H1 (cell line): ENCODE results near the gene EGR4. TPM values are rescaled to one million over a fixed set of nuclear protein-coding genes. Genes with fewer than 3 reads are reported as not detected.
A peak's percentile ranks its signal among the peaks of the same experiment; 100 is the strongest.

Experiments used
- BACH1 ChIP-seq: IDR thresholded peaks from 2 replicates; pipeline ENCODE4 v1.6.1; 2012; ENCODE audit warnings: low read length, improper control_type of control experiment
- CBX8 ChIP-seq: fragments of 300-800, 300-1000 bp; sonication (generic); IDR thresholded peaks from 2 replicates; pipeline ENCODE4 v1.7.1; 2016; ENCODE audit warnings: low read depth, low read length, borderline replicate concordance
- FOSL1 ChIP-seq: IDR thresholded peaks from 2 replicates; pipeline ENCODE4 v1.6.1; 2011; ENCODE audit warnings: mild to moderate bottlenecking, low read depth, low read length, moderate library complexity; ENCODE audit not compliant: insufficient read depth
- GTF2F1 ChIP-seq: IDR thresholded peaks from 2 replicates; pipeline ENCODE4 v1.6.1; 2012; ENCODE audit warnings: low read depth, low read length, improper control_type of control experiment, borderline replicate concordance
- PHF8 ChIP-seq: fragments of 200-600 bp; sonication (generic); conservative IDR thresholded peaks from 2 replicates; pipeline ENCODE4 v1.7.1; 2012; ENCODE audit warnings: low read depth, mild to moderate bottlenecking, inconsistent platforms, low read length, moderate library complexity
- POLR2A ChIP-seq, 2 experiments: IDR thresholded peaks; 1 replicate in 1 of 2; 2 replicates in 1 of 2; pipeline ENCODE4 v1.6.1; 2011; ENCODE audit warnings: low read depth in 2 of 2, low read length in 2 of 2, mild to moderate bottlenecking in 2 of 2; ENCODE audit errors: control extremely low read depth in 1 of 2
- RBBP5 ChIP-seq: IDR thresholded peaks from 2 replicates; pipeline ENCODE4 v1.7.1; 2012; ENCODE audit warnings: low read depth, mild to moderate bottlenecking, inconsistent platforms, low read length, moderate library complexity, borderline replicate concordance
- SIN3A ChIP-seq, 2 experiments: IDR thresholded peaks in 1 of 2; conservative IDR thresholded peaks in 1 of 2; 2 replicates each; pipeline ENCODE4 v1.6.1; 2011 to 2012; ENCODE audit warnings: low read length in 2 of 2, improper control_type of control experiment in 1 of 2, low read depth in 1 of 2, mild to moderate bottlenecking in 1 of 2
- SRF ChIP-seq: IDR thresholded peaks from 2 replicates; pipeline ENCODE4 v1.6.1; 2011; ENCODE audit warnings: mild to moderate bottlenecking, low read depth, low read length, moderate library complexity
- TAF7 ChIP-seq: optimal IDR thresholded peaks from 2 replicates; pipeline ENCODE3; 2011; ENCODE audit warnings: low read depth, mild to moderate bottlenecking, inconsistent platforms, low read length, moderate library complexity, borderline replicate concordance
- TEAD4 ChIP-seq: IDR thresholded peaks from 2 replicates; pipeline ENCODE4 v1.6.1; 2012; ENCODE audit warnings: low read depth, low read length, inconsistent platforms, mixed read lengths
- YY1 ChIP-seq: IDR thresholded peaks from 2 replicates; pipeline ENCODE4 v1.6.1; 2011; ENCODE audit warnings: low read depth, mild to moderate bottlenecking, low read length
- polyA plus RNA-seq, 7 experiments: library from polyadenylated mRNA; depleted of rRNA in 3 of 7; stranded (reverse) in 5 of 7; unstranded in 2 of 7; fragments of >200 nt in 5 of 7; fragments of 200-250 nt in 2 of 7; gene quantifications; 1 replicate in 5 of 7; 2 replicates in 1 of 7; 4 replicates in 1 of 7; pipeline versions ENCODE4 v1.2.1 to v1.2.3, GENCODE V29; 2011 to 2013; ENCODE audit warnings: missing spikeins in 2 of 7, mixed read lengths in 2 of 7
- total RNA-seq: library from RNA; stranded (reverse); fragmentation: NEBNext Ultra II Directional; extraction: Animal tissue kit (Norgen Biotek cat#: 25700); gene quantifications from 2 replicates; pipeline ENCODE4 v1.2.1, GENCODE V29; 2021

EGR4 gene
- total and polyA plus RNA-seq, 2 of the 8 experiments (the other 6 are each of a cell fraction or from before 2014, with no cell fraction given) = 0.20 TPM; not detected in 1

DNA sequence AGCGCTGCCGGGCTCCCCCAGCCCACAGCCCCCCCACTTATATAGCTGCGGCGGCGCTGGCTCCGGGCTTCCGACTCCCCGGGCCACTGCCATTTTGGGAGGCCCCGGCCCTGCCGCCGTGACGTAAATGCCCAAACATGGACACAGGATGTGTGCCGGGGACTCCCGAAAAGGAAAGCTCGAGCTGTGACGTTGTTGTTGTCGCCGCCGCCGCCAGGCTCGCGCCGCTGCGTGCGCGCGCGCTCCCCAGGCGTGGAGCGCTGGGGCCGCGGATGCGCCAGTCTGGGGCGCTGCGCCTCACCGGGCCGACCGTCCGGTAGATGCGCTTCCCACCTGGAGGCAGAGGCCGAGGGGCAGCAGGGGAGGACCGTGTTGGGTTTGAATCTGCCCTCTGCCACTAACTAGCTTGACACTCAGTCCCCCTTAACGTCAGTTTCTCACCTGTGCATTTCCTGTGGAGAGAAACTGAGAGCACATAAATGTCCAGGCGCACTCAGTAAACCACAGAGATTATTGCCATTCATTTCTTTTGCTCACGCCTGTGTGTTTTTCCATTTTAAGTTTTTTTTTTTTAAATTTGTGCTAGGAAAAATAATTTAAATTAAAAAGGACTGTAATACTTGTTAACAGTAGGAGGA is at the start of gene EGR4 (continued):
- TF ChIP-seq YY1 (peak; percentile 85), GTF2F1 (no peak), TEAD4 (no peak), SIN3A (conservative IDR thresholded peaks at IDR 0.05 in 1 of 2, IDR thresholded peaks at IDR 0.05 in 1 of 2; ENCODE audit: low read depth in 1 of 2, low read length in 2 of 2) (0 out of 4 replicates have a peak, but pooled peaks of 1 of the 2 experiments have one; percentile 41), PHF8 (peak; percentile 47; the same call in 1 of the 2 replicates), POLR2A (IDR thresholded peaks at IDR 0.05; ENCODE audit: control extremely low read depth in 1 of 2, low read depth in 2 of 2, low read length in 2 of 2) (peak in 1 of 2 experiments; percentile 54; a peak in 1 of 3 replicates), RBBP5 (peak; percentile 59; the same call in 1 of the 2 replicates), CBX8 (no peak), FOSL1 (no peak), BACH1 (peak; percentile 22; the same call in 1 of the 2 replicates), SRF (peak; percentile 99), TAF7 (peak; percentile 45)
